Endometrium (tissue), 2 donors: Measurements from ENCODE around the gene TAAR5.
A peak's percentile ranks its signal among the peaks of the same experiment; 100 is the strongest.
"Not testable (repeated sequence)": the region's sequence is repeated elsewhere in the genome, so short reads cannot be mapped to it uniquely, and the experiment has no call there.

Experiments
- FAIRE-seq: peaks from 2 replicates; lab custom pipeline; 2012; peaks lifted over from hg19 to GRCh38; lab: Jason Lieb, UNC
- donor health status: control.
- donor health status: control.

The TAAR5 gene, protein sequence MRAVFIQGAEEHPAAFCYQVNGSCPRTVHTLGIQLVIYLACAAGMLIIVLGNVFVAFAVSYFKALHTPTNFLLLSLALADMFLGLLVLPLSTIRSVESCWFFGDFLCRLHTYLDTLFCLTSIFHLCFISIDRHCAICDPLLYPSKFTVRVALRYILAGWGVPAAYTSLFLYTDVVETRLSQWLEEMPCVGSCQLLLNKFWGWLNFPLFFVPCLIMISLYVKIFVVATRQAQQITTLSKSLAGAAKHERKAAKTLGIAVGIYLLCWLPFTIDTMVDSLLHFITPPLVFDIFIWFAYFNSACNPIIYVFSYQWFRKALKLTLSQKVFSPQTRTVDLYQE

DNA sequence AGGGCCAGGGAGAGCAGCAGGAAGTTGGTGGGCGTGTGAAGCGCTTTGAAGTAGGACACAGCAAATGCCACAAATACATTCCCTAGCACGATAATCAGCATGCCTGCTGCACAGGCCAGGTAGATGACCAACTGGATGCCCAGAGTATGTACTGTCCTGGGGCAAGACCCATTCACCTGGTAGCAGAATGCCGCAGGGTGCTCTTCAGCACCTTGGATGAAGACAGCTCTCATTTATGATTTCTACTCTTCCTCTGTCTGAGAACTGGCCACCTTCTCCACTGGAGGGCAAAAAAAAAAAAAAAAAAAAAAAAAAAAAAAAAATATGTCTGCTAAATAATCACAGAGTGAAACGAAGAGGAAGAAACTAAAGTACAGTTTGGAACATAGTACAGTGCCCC lies at the start of gene TAAR5:
TSS of gene TAAR5 (minus strand) at position 288 of the 400 bp plus-strand sequence. CDS start at position 233, 55 bp downstream.
- FAIRE-seq: no peak

- not testable (repeated sequence) for FAIRE-seq
Observed at GRCh38 chr6:132637135-132637534, 47.6 kb upstream of the TAAR5 start.

GRCh38 chr6:132635906-132636305 lies 46.4 kb upstream of the TAAR5 start:
- not testable (repeated sequence) for FAIRE-seq

- not testable (repeated sequence) for FAIRE-seq
Observed at GRCh38 chr6:132635288-132635687, 45.7 kb upstream of the TAAR5 start.

DNA sequence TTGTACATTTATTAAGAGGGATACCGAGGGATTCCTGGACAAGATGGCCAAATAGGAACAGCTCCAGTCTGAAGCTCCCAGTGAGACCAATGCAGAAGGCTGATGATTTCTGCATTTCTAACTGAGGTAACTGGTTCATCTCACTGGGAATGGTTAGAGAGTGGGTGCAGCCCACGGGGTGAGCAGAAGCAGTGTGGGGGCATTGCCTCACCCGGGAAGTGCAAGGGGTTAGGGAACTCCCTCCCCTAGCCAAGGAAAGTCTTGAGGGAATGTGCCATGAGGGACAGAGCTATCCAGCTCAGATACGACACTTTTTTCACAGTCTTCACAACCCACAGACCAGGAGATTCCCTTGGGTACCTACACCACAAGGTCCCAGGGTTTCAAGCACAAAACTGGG lies 45.3 kb upstream of the TAAR5 start:
- no peak for FAIRE-seq

DNA sequence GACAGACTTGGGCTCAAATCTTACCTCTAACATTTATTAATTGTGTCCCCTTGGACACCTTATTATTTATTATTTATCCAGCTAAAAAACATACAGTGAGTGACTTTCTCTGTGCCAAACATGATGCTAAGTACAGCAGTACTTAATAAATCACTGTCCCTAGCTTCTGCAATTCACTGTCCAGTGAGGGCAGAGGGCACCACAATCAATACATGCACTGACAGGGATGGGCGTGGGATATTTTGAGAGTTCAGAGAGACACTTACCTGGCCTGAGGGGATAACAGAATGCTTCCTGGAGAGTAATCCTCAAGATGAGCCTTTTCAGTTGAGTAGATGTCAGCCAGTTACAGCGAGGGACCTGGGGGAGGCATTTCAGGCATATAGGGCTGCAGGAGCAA lies 43.8 kb upstream of the TAAR5 start:
- FAIRE-seq: no peak

DNA sequence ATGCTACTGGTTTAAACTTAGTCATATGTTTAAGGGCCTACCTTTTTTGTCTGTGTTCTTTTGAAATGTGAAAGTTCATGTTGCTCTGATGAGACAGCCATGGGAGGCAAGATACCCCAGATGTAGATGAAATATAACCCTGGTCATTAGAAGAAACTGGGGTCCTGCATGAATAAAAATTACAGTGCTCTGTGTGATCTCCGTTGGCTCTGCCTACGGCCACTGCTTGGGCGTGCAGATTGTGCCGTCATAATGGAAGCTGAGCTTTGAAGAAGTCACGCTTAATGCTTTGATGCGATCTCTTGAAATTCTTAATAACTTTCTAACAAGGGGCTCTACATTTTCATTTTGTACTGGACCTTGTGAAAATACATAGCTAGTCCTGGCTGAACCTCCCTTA lies 34.6 kb upstream of the TAAR5 start, which contains the start of gene TAAR2:
TSS of gene TAAR2 (minus strand) at position 101 of the 400 bp plus-strand sequence. CDS start at position 101, 0 bp downstream.
- FAIRE-seq: no peak

DNA sequence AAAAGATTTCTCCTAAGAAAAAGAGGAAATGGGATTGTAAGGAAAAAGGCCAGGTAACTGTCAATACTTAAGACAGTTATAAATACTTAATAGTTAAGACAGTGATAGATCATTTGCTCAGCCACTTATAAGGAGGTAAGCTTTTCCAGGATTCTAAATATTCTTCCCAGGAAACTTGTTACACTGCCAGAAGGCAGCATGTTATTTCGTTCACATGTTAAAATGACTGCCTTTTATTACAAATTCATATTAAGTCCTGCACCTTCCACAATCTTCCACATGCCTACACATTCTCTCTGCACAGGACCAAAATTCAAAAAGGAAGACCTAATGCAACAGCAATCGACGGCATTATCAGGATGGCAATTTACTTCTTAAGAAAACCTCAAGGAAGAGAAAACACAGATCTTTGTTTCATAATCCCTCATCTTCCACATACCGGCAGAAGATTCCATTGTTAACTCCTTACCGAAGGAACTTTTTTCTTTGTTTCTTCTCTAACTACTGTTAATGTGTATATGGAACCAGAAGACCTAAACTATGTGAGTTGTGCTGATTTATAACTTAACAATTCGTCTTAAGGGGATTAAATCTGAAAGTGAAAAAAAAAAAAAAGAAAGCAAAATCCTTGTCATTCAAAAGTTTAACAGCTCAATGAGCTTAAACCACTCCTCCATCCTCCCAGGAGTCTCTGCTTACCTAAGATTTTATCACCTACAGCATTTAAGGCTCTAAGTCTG lies 33.7 kb upstream of the TAAR5 start:
- FAIRE-seq: no peak

DNA sequence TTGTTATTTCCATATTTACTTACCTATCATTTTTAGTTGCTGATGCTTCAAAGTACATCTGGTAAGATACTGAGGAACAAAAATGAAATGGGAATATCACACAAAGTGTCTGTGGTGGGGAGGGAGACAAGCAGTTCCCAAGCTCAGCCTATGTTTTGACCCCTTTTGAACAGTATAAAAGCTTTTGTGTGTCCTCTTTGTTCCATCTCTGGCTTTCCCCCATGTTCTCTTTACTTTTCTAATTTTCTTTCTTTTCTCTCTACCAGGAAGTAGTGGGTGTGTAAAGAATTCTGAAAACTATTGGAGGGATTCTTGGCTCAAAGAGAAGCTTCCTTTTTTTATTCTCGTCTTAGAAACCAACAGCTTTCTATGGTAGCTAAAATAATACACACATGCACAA lies 27.1 kb upstream of the TAAR5 start:
- no peak for FAIRE-seq

DNA sequence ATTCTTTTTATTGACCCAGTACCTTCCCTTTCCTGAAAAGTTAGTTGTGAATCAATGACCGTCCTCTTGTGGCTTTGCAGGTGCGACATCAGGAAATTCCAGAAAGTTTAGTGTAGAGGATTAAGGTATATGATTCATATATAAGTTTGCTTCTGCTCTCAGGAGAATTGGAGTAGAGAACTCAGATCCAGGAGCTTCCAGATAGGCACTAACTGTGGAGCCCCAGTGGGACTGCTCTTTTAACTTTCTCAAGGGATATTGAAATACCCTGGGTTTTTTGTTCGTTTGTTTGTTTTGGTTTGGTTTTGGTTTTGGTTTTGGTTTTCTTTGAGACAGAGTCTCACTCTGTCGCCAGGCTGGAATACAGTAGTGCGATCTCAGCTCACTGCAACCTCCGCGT lies 25.0 kb upstream of the TAAR5 start:
- FAIRE-seq: no peak

DNA sequence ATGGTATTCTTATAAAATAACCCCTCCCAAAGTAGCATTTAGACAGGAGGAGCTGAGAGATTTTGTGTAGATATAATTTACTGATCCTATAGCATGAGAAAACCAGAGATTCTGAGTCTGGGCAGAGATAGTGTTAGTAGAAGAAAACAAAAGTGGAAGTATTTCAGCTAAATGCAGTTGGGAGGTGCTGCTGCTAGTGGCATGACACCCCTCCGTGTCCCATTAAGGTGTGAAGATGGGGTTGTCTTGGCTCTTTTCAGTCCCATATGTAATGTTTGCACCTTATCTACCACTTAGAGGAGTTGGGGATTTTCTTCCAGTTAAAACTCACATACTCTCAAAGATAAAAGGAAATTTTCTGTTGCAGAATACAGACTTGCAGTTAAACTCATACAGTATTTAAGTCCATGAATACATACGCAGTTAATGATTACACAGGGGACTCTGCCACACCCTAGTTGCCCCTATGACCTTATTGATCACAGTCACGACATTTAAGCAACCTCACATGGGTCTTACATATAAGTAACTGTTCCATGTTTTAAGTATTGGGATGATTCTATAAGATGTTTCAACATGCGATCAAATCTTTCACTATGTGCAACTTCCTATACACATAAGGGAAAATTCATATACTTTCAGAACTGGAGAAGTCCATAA lies 23.0 kb upstream of the TAAR5 start:
- FAIRE-seq: no peak

- FAIRE-seq: no peak
Observed at GRCh38 chr6:132611616-132612015, 22.1 kb upstream of the TAAR5 start.

DNA sequence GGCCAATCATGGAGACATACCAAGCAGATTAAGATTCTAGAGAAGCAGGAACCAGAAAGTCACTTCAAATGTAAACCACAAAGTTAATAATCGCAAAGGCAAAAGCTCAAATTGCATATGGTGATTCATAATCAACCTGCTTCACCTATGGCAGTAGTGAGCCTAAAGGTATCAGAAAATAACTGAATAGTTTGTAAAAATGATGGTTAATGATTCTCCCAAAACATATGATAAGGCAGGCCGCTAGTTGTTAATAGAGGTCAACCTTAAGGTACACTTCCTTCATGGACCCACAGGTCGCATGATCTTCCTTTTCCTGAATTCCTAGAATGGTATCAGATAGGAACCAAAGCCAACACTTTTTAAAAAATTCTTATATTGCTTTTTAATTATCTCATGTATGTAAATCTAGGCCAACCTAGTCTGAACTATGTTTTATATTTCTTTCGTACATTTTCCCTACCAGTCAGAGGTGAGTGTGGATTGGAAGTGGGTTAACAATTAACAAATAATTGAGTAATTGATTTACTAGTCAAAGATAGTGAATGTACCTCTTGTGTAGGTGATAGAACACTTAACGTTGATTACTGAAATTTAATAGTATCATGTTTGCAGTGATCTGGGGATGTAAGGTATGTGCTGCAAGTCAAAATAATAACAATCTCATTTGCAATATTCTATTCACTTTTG lies 18.1 kb upstream of the TAAR5 start:
- no peak for FAIRE-seq

DNA sequence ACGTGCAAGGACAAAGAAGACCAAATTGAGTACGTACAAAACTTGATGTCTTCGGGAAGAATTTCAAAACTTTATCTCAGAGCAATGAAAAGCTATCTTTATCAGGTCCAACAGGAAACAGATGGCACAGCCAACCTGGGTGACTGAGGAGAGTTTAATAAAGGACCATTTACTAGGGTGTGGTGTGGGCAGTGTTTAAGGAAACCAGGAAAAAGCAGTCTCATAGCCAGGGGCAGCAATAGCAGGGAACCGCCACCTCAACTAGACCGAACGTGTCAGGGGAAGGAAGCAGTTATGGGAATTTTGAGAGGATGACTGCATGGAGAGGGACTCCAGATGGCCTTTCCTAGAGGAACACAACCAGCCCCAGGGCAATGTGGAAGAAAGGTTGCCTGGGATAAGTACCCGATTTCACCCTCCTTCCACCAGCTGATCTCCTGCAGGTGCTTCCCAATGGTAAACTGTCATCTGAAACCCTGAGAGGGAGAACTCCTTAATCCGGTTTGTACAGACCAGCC lies 15.2 kb upstream of the TAAR5 start:
- FAIRE-seq: no peak

GRCh38 chr6:132600900-132601299 lies 11.4 kb upstream of the TAAR5 start:
- FAIRE-seq: not testable (repeated sequence)

DNA sequence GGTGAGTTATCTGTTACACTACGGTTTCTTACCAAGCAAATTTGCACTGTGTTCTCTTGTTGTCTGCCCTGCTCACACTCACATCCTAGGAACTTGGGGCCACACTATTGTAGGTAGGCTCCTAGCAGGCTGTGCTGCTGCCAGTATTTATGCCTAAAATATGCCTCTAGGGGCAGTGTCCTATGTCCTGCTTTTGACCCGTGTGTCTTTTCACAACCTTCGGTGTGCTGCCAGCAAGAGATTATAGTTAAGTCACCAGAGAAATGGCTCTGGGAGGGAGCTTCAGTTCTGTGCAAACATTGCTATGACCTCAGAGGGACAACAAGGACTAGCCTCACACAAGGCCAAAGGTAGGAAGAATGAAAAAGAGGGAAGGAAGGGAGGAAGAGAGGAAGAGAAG lies 8.9 kb upstream of the TAAR5 start:
- no peak for FAIRE-seq

GRCh38 chr6:132596201-132596600 lies 6.7 kb upstream of the TAAR5 start:
- FAIRE-seq: no peak

DNA sequence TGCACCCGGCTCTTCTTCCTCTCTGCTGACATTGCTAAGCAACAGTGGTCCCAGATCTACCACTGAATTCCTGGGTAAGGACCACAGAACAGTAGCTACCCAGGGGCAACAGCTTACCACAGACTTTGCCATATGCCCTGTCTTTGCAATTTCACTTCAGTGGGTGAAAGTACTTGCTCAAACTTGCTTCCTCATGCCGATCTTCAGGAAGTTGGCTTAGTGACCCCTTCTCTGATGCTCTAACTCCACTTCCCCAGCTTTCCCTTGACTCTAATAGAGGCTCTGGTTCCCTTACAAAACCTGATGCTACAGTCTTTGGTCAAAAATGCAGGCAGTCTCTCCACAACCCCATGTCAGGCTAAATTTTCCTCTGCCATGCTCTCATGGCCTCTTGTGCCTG lies 3.3 kb upstream of the TAAR5 start:
- no peak for FAIRE-seq

DNA sequence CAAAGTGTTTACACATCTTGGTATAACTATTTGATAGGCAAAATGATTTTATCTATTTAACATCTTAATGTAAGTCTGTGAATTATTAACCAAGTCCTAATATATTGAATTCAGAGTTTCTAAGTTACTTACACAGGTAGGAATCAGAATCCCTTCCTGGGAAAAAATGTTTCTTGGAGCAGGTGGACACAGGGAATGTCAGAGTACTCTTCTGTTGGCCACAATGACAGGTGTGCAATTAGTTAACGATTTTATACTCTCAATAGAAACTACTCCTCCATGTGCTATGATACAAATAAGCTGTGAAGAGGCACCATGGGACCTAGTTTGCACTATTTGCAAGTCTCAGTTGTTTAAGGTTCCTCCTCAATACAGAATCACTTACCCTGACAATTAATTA lies 821 bp upstream of the TAAR5 start:
- FAIRE-seq: no peak

DNA sequence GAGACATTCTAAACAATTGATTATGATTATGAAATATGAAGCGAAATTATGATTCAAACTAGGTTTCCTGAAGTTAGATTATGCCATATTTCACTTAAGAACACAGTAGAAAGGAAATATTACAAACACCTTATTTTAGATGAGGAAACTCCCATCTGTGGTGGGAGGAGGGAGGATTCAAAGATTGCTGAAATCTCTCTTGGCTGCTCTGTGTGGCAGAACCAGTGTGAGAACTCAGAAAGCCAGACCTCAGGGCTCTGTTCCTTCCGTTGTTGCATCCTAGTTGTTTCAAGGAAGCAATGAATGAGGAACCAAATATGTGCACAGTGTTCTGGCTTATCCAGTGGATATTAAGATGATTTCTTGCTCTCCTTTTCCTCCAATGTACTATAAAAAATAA lies 2.1 kb downstream of the TAAR5 start:
- no peak for FAIRE-seq

GRCh38 chr6:132584698-132585097 lies 4.8 kb downstream of the TAAR5 start:
- FAIRE-seq: peak; percentile 26

GRCh38 chr6:132571774-132572173 lies 17.8 kb downstream of the TAAR5 start:
- no peak for FAIRE-seq
